BJ (cell line): ENCODE results near the gene PTPRC. TPM values are rescaled to one million over a fixed set of nuclear protein-coding genes. Genes with fewer than 3 reads are reported as not detected.

Experiments used
- CTCF ChIA-PET: fragments of 350-600 bp; formaldehyde crosslinking; extraction: SDS; loops from one replicate; lab custom pipeline; 2021; ENCODE audit warnings: antibody characterized with exemption, inconsistent platforms; lab: Yijun Ruan, JAX
- POLR2A ChIA-PET: fragments of 300-600 bp; sonication (Branson Sonifier 250); formaldehyde crosslinking; extraction: SDS; loops from one replicate; lab custom pipeline; 2021; ENCODE audit warnings: antibody characterized with exemption; lab: Charles Lee
- DNase-seq: peaks from one replicate; pipeline ENCODE4 v3.0.0-alpha.2; 2011; ENCODE audit warnings: low read depth
- H3K27me3 ChIP-seq: 2 replicates; pipeline ENCODE4 v1.6.0; 2011; ENCODE audit warnings: low read length; ENCODE audit not compliant: control insufficient read depth, insufficient read depth
- H3K36me3 ChIP-seq: 2 replicates; pipeline ENCODE4 v1.5.1; 2011; ENCODE audit warnings: low read length; ENCODE audit not compliant: control insufficient read depth, insufficient read depth
- H3K4me3 ChIP-seq: 2 replicates; pipeline ENCODE4 v1.5.1; 2011; ENCODE audit warnings: low read depth, mild to moderate bottlenecking, control low read depth, low read length
- CTCF ChIP-seq: IDR thresholded peaks from 2 replicates; pipeline ENCODE4 v1.5.1; 2011; ENCODE audit warnings: low read depth, mild to moderate bottlenecking, control low read depth, inconsistent platforms, low read length, moderate library complexity; ENCODE audit not compliant: insufficient read depth
- polyA plus RNA-seq: library from polyadenylated mRNA; depleted of rRNA; stranded (reverse); fragments of >200 nt; gene quantifications from 2 replicates; pipeline ENCODE4 v1.2.3, GENCODE V29; 2011

Gene PTPRC
- polyA plus RNA-seq, 1 experiment = 0.22 TPM

- no peak for TF ChIP-seq CTCF
- Histone ChIP-seq H3K4me3 (no peak overlapping the region), H3K36me3 (no peaks in the 10 kb centered on the region), H3K27me3 (no peaks in the 10 kb centered on the region)
- POLR2A ChIA-PET = interaction anchor here (0.6 kb wide), 1 partner anchor 523 kb away, joined by 4 read pairs; no protein-coding TSS in a partner anchor
- no peak for DNase-seq
- CTCF ChIA-PET = interaction anchor here (0.6 to 3.1 kb wide), 6 partner anchors 11 to 1181 kb away, joined by 3 to 12 read pairs (median 5); no protein-coding TSS in a partner anchor
Measured at GRCh38 chr1:198701250-198701649, 62.4 kb downstream of the PTPRC start.

GRCh38 chr1:198701766-198702539 lies 63.1 kb downstream of the PTPRC start:
- Histone ChIP-seq H3K27me3 (no peaks in the 10 kb centered on the region), H3K4me3 (no peak overlapping the region), H3K36me3 (no peaks in the 10 kb centered on the region)
- ChIA-PET POLR2A (no interaction called here), CTCF (interaction anchor here (1.2 to 3.1 kb wide), 3 partner anchors 12 to 1182 kb away, joined by 3 to 12 read pairs (median 6); no protein-coding TSS in a partner anchor)
- no peak for TF ChIP-seq CTCF
- no peak for DNase-seq

- POLR2A ChIA-PET = no interaction called here
- H3K4me3 ChIP-seq = no peak overlapping the region
- CTCF ChIA-PET = interaction anchor here (0.6 kb wide), 1 partner anchor 18 kb away, joined by 3 read pairs; no protein-coding TSS in a partner anchor
- no peak for DNase-seq
- H3K36me3 ChIP-seq = no peaks in the 10 kb centered on the region
- no peaks in the 10 kb centered on the region for H3K27me3 ChIP-seq
- TF ChIP-seq CTCF = no peak
Measured at GRCh38 chr1:198708761-198709525, 70.1 kb downstream of the PTPRC start.

- DNase-seq = no peak
- Histone ChIP-seq H3K27me3 (no peaks in the 10 kb centered on the region), H3K4me3 (no peak overlapping the region), H3K36me3 (no peaks in the 10 kb centered on the region)
- TF ChIP-seq CTCF = no peak
- ChIA-PET CTCF (no interaction called here), POLR2A (no interaction called here)
Measured at GRCh38 chr1:198711837-198712236, 73.0 kb downstream of the PTPRC start.

GRCh38 chr1:198713081-198713480 lies 74.2 kb downstream of the PTPRC start:
- CTCF ChIA-PET = no interaction called here
- no peak overlapping the region for H3K4me3 ChIP-seq

More at GRCh38 chr1:198713081-198713480, 74.2 kb downstream of the PTPRC start:
- POLR2A ChIA-PET = interaction anchor here (0.5 kb wide), 1 partner anchor 56 kb away, joined by 5 read pairs; no protein-coding TSS in a partner anchor
- no peaks in the 10 kb centered on the region for H3K36me3 ChIP-seq
- TF ChIP-seq CTCF = no peak
- no peaks in the 10 kb centered on the region for H3K27me3 ChIP-seq
- DNase-seq = peak; percentile 76
